Occipital lobe (tissue), 2 donors: Measurements from ENCODE around the gene ZDHHC14. TPM values are rescaled to one million over a fixed set of nuclear protein-coding genes. Genes with fewer than 3 reads are reported as not detected.

ENCODE experiments used
- DNase-seq: peaks from one replicate; lab custom pipeline; 2025; lab: John Stamatoyannopoulos, UW
- total RNA-seq: library from RNA; depleted of rRNA; stranded (reverse); fragments of >200 nt; gene quantifications from one replicate; pipeline ENCODE4 v1.2.3, GENCODE V29; 2014

Gene ZDHHC14
- total RNA-seq, 1 donor from 2014 or later = 14.3 TPM

DNA sequence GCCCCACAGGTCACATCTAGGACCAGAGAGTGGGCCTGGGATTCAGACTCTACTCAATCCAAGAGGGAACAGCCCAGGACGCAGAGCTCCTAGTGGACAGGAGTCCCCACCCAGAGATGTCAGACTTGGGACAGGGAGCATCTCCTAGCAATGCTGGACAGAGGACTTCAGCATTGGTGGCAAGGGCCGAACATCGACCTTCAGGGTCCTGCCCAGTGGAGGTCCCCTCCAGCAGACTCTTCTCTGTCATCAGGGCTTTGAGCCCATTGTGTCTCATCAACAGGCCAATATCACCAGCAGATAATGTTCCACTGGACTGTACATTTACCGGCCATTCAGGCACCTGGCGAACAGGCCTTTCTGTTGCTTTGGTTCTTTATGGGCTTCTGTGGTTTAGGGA, 282.3 kb downstream of the ZDHHC14 start:
- DNase-seq = no peak

DNA sequence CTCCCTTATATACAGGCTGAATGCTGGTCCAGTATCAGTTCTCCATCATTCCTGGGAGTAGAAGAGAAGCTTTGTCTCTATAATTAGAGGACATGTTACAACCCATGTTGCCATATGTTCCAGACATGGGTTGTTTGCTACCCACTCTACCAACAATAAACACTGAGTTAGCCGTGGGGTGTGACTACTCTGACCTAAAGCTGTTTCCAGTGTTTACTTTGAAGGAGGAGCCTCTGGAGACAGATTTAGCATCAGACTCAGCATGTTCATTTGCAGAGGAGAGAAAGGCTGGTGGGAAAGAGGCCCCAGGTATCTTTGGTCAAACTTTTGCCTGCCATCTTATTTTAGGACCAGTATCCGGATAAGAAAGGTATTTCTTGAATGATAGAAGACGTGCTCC, 284.2 kb downstream of the ZDHHC14 start:
- DNase-seq = no peak

DNA sequence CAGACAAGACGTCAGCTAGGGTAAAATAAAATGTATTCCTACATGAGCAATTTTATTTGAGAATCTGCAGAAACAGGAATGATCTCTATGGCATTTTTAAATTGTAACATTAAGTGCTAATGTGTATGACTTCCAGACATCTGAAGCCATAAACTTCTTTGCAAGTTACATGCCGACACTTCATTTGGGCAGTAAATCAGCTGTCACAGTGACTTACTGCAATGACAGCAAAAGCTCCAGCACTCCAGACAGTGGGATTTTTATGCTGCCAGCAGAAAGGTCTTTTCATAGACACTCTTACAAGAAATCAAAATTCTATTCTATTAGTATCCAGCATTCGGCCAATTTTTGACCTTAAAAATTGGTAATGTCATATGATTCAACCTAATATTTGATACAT, 285.7 kb downstream of the ZDHHC14 start:
- no peak for DNase-seq

DNA sequence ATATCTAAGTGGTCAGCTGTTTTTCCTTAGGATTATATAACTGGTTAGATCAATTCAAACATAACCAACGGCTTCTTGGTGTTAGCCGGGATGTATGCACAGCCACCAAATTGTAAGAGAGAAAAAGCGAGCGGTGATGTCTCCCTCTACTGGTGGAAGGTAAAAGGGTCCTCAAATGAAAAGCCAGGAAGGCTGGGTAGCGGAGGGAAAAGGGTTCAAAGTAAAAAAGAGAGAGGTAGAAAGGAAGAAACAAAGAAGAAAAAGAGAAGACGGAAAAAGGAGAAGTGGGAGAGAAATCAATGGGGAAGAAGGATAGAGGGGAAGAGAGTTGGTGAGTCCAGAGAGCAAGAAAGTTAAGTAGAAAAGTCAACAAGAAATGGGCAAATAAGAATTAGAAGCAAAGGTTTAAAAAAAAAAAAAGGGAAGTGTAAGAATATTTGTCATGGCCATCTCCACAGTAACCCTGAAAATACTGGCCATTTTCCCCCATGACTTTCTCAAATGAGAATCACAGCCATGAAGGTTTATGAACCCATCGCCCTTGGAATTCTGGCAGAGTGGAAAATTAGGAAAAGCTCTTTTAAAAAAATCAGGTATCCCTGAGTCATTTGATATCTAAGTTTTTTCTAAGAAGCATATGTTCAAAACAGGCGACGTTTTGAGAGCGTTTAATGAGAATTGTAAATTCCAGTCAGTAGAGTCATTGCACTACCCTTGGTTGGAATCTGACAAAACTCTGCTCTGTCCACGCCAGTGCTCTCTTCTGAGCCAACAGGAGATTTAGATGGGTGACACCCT, 286.4 kb downstream of the ZDHHC14 start:
- peak; percentile 36 for DNase-seq

DNA sequence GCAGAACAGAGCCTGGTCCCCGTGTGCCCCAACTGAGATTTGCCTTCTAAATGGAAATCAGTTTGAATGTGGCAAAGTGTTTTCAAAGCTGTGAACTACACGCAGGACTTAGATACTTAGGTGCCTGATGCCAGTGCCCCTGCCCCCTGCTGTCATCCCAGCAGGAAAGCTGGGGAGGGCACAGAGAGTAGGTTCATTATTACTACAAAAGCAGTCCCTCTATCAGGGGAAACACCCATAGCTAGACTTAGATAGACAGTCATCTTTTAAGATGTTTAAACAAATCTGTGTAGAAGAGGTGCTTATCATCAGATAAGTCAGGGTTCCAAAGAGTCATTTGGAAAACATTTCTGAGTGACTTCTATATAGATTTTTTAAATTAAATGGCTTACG, 287.0 kb downstream of the ZDHHC14 start:
- DNase-seq = no peak

DNA sequence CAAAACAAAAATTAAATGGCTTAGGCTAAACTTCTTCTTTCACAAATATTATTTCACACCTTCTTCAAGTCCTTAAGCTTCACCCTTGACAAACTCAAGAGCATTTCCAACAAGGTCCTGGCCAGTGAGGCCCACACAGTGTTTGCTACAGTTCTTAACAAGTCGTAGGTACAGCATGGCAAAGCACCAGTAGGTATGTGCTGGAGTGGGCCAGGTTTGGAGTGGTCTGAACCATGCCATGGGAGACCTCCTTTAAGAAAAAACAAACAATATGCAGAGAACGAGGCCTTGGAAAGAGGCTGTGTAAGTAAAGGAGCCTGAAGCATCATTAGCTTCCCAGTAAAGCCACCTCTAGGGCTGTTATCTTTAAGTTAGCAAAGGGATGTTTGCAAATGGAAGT, 287.7 kb downstream of the ZDHHC14 start:
- DNase-seq = no peak

DNA sequence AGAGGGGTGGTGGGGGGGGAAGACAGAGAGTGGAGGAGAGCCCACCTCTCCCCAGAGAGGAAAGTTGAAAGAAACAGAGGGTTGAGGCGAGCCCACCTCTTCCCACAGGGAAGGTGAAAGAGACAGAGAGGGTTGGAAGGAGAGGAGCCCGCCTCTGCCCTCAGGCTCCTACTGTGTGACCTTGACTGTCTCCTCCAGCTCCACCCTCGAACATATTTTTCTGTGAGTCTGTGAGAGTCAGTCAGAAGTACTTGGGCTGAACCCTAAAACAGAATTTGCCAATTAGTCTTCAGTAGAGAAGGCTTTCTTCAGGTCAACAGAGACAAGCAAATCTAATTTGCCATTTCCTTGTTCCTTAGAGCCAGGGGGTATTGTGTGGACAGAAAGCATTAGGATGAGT, 288.3 kb downstream of the ZDHHC14 start:
- no peak for DNase-seq

DNA sequence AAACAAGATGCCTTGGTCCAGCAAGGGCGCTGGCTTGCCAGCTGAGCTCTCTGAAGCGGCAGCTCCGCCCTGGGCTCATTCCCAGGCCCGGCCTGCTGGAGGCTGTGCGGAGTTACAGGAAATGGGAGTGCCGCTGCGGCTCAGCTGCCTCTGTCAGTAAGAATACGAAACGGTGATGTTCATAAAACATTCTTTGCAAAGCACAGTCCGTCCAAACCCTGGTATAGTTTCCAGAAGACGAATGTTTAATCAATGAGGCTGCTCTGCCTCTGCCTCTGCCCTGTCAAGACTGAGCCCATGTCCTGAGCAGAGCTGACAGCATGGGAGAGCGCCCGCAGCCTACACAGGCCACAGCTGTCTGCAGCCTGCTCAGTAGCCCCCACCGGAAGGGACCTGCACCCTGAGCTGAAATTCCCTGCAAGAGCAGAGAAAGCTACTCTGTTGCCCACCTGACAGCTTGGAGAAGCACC, 288.8 kb downstream of the ZDHHC14 start:
- peak; percentile 55 for DNase-seq

DNA sequence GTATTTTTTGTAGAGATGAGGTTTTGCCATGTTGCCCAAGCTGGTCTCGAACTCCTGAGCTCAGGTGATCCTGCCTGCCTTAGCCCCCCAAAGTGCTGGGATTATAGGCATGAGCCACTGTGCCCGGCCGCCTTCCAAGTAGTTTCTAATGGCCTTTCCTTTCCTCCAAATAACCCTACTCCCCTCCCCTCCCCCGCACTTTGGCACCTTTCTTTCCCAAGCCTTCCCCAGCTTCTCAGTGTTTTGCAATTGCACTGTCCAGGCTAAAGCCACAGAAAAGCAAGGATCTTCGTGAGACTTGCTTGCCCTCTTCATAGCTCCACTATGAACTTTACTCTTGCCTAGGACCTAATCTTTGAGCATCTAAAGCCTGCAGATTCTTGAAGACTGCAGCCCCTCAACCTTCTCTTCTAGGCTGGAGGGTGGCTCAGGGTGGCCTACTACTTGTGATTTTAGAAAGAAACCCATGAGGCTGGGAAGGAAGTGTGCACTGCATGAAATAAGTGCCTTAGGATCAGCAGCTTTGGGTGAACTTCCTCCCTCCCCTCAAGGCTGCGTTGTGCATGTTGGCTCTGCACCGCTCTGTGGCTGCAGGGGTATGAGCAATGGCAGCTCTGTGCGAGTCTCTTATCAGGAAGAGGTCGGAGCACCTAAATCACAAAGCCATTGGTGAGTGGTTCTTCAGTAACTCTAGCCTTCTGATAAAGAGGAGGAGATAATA, 289.6 kb downstream of the ZDHHC14 start:
- DNase-seq = no peak

DNA sequence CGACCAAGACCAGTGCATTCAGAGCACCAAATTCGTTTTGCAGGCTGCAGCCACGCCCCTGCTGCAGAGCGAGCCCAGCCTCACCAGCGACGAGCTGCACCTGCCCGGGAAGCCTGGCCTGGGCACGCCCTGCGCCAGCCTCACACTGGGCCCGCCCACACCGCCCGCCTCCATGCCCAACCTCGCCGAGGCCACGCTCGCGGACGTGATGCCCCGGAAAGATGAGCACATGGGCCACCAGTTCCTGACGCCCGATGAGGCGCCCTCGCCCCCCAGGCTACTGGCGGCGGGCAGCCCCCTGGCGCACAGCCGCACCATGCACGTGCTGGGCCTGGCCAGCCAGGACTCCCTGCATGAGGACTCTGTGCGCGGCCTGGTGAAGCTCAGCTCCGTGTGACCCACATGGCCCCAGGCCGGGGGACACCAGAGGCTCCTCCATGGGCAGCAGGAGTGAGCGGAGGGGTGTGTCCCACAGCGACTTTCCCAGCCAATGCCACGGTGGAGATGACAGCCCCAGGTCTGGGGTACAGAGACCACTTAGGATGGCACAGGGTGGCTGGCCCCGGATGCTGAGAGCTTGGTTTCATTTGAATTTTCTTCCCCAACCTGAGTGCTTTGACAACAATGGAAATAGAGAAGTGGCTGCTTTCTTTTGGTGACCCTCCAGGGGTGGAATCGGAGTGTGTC, 291.9 kb downstream of the ZDHHC14 start:
- no peak for DNase-seq

DNA sequence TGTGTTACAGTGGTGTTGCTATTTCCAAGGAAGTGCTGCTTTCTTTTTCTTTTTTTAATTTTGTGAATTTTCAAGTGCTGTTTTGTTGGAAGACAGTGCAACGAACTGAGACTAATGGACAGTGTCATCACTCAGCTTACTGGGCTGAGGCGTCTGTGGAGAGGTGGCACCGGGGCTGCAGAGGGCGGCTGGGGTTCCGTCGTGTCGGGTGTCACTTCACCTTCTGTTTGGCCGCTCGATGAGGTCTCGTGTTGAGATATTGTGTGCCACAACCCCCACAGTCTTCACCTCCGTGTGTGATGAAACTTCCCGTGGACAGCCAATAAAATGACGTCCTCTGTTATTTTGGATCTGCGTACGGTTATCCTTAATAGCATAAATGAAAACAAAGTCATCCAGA, 292.6 kb downstream of the ZDHHC14 start:
- no peak for DNase-seq

DNA sequence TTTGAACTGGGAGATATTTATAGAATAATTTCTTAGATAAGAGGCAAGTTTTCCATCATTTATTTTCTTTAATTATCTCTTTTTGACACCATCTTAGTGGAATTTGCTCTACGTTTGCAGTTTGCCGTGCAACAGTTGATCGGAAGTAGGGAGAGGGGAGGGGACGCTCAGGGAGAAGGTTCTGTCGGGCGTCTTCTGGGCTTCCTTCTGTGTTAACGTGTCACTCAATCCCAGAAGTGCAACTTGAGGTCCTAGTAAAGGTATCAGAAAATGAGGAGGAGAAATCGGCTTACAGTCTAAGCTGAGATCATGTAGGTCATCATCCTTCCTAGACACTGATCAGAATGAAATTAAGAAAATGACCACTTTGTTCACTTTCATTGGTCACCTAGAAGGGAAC, 293.1 kb downstream of the ZDHHC14 start:
- DNase-seq = no peak

DNA sequence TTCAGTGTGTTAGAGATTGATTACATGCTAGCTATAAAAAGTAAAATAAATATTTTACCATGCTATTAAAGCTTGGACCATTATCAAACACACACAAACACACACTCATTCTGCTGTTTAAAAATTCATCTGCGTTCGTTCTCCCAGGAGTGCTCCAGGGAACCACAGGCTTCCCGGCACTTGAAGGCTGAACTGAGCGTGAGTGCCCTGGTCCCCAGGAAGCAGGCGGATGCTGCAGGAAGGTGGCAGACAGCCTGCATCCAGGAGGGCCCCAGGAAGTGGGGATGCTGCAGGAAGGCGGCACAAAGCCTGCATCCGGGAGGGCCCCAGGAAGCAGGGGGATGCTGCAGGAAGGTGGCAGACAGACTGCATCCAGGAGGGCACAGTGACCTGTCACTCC, 294.8 kb downstream of the ZDHHC14 start:
- no peak for DNase-seq

DNA sequence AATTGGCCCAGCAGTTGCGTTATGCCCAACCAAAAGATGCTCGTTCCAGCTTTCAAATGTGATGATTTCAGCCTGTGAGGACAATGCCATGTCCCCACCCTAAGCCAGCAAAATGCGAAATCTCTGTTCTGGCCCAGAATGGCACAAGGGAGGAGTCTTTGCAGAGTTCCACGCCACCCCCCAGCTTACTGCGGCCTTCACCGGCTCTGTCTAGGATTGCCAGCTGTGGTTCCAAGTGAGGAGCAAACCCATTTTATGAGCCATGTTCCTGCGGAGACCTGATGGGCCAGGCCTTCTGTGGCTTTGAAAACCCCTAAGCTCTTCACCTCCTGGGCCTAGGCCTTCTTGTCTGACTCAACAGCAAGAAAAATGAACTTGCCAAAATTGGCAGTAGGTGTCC, 295.3 kb downstream of the ZDHHC14 start:
- no peak for DNase-seq

DNA sequence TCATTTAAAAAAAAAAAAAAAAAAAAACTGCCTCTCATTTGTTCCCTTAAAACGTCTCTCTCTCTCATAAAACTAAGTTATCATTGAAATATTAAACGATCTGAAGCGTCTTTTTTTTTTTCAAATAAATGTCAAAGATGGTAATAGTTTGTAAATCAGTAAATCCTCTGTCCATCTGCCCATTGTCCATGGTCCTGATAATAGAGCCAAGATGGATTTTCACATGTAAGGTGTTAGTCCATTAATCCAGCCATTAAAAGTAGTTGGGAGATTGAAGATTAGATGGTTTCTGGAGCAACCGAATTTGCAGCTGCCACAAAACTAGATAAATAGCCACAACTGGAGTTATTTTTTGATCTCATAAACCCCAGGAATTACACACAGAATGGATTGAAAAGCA, 296.2 kb downstream of the ZDHHC14 start:
- DNase-seq = no peak

DNA sequence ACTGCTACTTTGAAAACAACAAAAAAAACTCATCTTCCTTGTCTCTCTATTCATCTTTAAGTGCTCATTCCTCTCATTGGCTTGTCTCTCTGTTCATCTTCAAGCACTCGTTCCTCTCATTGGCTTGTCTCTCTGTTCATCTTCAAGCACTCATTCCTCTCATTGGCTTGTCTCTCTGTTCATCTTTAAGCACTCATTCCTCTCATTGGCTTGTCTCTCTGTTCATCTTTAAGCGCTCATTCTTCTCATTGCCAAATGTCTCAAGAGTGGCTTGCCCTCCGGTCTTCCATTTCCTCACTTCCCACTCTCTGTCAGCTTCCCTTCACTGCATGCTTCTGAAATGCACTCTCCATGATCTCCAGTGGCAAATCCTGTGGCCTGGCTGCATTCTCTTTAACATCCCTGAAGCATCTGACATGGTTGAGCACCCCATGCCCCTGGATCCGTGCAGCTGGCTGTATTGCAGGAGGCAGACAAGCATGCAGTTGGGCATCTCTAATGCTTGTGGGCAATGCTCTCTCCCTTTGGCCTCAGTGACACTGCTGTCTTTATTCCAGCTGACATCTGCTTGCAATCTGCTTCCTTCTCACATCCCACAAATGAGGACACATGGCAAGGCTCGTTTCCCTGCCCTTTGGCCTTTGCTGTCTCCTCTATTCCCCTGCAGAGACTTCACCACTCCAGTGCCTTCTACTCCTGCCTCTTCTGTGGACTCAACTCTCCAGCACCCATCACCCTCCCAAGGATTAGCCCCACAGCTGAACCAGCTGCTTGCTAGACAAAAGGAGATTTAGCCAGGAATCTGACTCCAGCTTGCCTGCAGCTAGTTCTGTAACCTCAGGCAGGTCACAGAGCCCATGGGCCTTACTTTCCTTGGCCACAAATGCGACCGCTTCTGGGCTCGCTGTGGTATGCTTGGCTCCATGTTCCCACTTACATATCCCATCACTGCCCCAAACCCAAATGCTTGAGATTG, 298.9 kb downstream of the ZDHHC14 start:
- no peak for DNase-seq

DNA sequence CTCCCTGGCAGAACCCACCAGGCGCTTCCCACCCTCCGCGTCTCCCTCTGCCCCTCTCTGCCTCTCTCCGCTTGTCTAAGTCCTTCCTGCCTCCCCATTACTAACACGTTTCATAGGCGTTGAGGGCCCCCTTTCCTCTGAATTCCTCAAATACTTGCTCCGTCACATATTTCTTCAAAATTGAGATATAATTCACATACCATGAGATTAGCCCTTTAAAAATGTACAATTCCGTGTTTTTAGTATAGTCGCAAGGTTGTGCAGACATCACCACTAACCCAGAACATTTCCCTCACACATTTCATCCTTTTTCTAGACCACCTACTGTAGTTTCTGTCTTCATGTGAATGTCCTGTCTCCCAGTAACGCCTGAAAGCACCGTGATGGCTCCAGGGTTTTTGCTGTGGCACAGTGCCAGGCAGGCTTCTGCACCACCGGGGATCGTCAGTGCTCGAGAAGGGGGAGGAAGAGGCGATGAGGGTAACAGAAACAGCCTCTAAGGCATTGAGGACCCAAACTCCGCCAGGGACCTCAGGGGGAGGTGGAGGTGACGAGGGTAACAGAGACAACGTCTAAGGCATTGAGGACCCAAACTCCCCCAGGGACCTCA, 300.2 kb downstream of the ZDHHC14 start:
- DNase-seq = no peak

DNA sequence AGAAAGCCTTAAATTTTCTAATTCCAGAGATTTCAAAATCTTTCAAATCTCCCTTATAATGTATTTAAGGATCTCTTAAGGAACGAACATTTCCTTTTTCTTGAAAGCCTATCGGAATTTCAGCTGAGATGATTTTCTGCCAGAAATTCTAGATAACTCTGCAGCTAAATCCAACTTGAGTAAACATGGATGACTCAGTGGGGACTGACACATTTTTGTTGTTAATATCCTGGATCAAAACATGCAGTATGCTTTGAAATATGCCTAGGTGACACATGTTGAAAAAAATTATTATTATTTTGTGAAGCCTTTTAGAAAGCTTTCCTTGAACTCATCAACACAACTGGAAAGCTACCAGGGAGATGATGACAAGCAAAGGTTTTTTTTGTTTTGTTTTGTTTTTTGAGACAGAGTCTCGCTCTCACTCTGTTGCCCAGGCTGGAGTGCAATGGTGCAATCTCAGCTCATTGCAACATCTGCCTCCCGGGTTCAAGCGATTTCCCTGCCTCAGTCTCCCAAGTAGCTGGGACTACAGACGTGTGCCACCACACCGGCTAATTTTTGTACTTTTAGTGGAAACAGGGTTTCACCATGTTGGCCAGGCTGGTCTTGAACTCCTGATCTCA, 302.0 kb downstream of the ZDHHC14 start:
- DNase-seq = no peak

DNA sequence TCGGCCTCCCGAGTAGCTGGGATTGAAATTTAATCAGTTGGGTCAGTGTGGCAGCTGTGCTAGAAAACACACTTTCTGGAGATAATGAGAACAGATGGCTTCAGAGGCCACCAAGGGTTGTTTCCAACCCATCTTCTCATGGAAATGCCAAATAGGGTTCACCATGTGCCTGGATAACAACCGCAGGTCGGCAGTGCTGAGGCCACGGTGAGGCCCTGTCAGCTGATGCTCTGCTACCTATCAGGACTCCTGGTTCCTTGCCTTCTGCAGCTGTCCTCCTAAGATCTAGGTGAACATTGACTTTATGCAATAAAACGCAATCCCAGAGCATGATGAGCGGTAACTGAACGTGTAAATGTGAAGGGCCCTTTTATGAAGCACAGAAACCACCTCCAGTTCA, 302.7 kb downstream of the ZDHHC14 start:
- no peak for DNase-seq

DNA sequence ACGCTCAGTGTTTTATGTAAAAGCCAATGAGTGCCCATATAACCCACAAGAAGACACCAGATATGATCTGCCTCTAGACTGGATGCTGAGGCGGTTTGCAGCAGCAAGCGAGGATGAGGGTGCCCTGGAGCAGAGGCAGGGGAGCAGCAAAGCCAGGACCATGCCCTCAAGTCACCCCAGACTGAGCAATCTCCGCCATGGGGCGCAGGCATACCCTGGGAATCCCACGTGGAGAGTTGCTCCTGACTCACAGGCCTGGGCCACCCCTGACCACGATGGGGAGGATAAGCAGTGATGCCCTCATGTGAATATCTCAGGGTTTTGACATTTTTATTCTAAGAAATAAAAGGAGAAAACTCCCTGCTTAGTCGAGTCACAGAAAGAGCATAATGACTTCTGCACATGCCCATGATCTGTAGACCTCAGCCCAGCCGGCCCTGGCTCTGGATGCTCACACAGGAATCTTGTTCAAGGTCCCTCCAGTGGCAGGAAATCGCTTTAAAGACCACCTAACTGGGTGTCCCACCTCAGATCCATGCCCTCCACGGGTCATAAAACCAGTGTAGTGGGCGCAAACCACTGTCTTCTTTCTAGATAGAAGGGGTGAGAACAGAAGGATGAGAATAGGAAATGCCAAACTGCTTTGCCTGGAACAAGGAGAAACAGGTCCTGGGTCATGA, 303.8 kb downstream of the ZDHHC14 start:
- DNase-seq = no peak
